LNCaP clone FGC (cell line): ENCODE measurements around the gene ATP1B3.
"Not testable (repeated sequence)": the region's sequence is repeated elsewhere in the genome, so short reads cannot be mapped to it uniquely, and the experiment has no call there.

Source experiments
- DNase-seq: peaks from one replicate; pipeline ENCODE4 v3.0.0-alpha.2; 2011; ENCODE audit warnings: low read depth
- H3K4me3 ChIP-seq: 2 replicates; pipeline ENCODE4 v1.5.1; 2011; ENCODE audit warnings: mild to moderate bottlenecking, low read depth, low read length, control low read depth
- CTCF ChIP-seq: IDR thresholded peaks from 2 replicates; pipeline ENCODE4 v1.5.1; 2012; ENCODE audit warnings: mild to moderate bottlenecking; ENCODE audit not compliant: control insufficient read depth, insufficient read depth; ENCODE audit errors: extremely low read depth

Gene ATP1B3

GRCh38 chr3:141920701-141921100 lies 44.3 kb downstream of the ATP1B3 start:
- no peak overlapping the region for H3K4me3 ChIP-seq
- no peak for DNase-seq
- no peak for TF ChIP-seq CTCF

GRCh38 chr3:141921316-141921715 lies 44.9 kb downstream of the ATP1B3 start:
- no peak for TF ChIP-seq CTCF
- DNase-seq, result no peak
- no peak overlapping the region for H3K4me3 ChIP-seq

- DNase-seq, result not testable (repeated sequence)
Observed at GRCh38 chr3:141925677-141926076, 49.2 kb downstream of the ATP1B3 start.

GRCh38 chr3:141926929-141927328 lies 50.5 kb downstream of the ATP1B3 start:
- H3K4me3 ChIP-seq, result no peak overlapping the region
- DNase-seq, result no peak
- TF ChIP-seq CTCF, result no peak

More at GRCh38 chr3:141925677-141926076, 49.2 kb downstream of the ATP1B3 start:
- not testable (repeated sequence) for H3K4me3 ChIP-seq

GRCh38 chr3:141928631-141929270 lies 52.3 kb downstream of the ATP1B3 start:
- TF ChIP-seq CTCF, result no peak
- no peak overlapping the region for H3K4me3 ChIP-seq
- no peak for DNase-seq

- TF ChIP-seq CTCF, result no peak
- no peak for DNase-seq
- H3K4me3 ChIP-seq, result no peak overlapping the region
Observed at GRCh38 chr3:141929341-141929995, 53.0 kb downstream of the ATP1B3 start.

GRCh38 chr3:141930801-141931200 lies 54.4 kb downstream of the ATP1B3 start:
- no peak for DNase-seq
- no peak for TF ChIP-seq CTCF
- no peak overlapping the region for H3K4me3 ChIP-seq
